ENCODE measurements around the gene TCF4.

DNA sequence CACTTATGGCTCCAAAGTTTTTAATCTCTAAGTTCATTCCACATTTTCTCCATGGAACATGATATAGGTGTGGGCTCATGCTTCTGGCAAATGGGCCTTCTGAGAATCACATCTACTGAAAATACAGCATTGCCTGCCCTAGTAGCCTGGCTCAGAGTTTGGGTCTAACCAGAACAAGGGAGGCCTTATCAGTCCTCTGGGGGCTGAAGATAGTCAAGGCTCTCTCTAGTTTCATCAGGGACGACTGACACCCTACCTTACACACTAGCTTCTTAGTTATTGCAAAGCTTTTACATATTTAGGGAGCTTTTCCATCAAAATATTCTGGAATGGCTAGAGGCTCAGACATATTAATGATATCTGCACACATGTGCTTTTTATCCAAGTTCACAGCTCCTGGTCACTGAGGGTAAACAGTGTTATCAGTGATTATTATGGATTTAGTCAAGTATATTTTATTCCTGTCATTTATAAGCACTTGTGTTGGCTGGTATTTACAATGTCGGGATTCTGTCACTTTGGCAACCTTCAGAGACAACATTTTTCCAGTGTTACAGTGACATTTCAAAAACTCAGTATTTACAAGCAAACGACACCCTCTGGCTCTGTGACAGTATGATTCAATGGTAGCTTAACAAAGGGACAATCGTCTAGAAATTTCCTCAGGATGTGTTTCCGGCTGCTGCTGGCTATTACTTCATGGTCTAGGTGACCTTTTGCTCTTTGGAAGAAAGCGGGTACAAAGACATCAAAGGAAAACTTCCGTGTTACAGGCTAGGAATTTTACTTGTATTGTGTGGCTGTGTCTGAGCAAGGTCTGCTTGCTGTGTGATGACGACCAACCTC, 200.6 kb downstream of the TCF4 start:
- TF ChIP-seq, protein P1, sequence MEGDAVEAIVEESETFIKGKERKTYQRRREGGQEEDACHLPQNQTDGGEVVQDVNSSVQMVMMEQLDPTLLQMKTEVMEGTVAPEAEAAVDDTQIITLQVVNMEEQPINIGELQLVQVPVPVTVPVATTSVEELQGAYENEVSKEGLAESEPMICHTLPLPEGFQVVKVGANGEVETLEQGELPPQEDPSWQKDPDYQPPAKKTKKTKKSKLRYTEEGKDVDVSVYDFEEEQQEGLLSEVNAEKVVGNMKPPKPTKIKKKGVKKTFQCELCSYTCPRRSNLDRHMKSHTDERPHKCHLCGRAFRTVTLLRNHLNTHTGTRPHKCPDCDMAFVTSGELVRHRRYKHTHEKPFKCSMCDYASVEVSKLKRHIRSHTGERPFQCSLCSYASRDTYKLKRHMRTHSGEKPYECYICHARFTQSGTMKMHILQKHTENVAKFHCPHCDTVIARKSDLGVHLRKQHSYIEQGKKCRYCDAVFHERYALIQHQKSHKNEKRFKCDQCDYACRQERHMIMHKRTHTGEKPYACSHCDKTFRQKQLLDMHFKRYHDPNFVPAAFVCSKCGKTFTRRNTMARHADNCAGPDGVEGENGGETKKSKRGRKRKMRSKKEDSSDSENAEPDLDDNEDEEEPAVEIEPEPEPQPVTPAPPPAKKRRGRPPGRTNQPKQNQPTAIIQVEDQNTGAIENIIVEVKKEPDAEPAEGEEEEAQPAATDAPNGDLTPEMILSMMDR (IDR thresholded peaks at IDR 0.05; ENCODE audit: insufficient read depth, low read depth, low read length), result no peak
- no peak for TF ChIP-seq EZH2 (IDR thresholded peaks at IDR 0.05; ENCODE audit: insufficient read depth, low read length)
